GM11168 (cell line): ENCODE data around the gene FITM2.
"Not testable (repeated sequence)": the region's sequence is repeated elsewhere in the genome, so short reads cannot be mapped to it uniquely, and the experiment has no call there.

ENCODE experiments used
- in situ Hi-C: fragments of 300-500 bp; cut with MboI; formaldehyde crosslinking; loops from one replicate; pipeline ENCODE4 v1.12.0; 2022; ENCODE audit warnings: low sequenced_read_pairs; ENCODE audit not compliant: unreplicated experiment

The FITM2 gene

DNA sequence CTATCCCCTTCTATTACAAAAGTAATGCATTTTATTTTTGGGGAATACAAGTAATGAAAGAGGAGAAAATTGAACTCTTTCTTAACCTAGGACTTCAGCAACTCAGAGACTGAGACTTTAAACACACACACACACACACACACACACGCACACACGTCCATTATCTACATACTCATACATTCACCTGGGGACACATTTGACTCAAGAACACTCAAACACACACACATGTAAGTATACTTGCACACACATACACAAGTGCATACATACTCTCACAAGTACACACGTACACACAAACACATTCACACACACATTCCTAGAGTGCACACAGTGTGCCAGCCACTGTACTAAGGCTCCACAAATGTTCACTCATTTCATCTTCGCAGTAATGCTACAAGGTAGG, 23.7 kb upstream of the FITM2 start:
- in situ Hi-C loops = no loop called here

DNA sequence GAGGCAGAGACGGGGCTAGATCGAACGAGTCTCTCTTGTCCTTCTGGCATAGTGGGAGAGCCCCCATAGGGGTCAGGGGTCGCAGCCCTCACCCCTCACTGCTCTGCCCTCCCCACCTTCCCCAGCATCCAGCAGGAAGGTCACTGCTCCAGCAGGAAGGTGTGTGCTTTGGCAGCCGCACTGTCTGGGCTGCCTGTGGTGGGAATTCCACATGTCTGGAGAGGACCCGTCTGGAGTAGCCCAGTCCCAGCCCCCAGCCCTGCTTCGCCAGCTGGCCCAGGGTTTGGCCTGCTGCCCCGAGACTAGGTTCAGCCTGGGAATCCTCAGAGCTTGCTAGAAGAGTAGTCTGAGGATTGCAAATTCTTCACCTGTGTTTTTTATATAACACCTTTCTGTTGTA, 23.3 kb upstream of the FITM2 start:
- in situ Hi-C loops = no loop called here

DNA sequence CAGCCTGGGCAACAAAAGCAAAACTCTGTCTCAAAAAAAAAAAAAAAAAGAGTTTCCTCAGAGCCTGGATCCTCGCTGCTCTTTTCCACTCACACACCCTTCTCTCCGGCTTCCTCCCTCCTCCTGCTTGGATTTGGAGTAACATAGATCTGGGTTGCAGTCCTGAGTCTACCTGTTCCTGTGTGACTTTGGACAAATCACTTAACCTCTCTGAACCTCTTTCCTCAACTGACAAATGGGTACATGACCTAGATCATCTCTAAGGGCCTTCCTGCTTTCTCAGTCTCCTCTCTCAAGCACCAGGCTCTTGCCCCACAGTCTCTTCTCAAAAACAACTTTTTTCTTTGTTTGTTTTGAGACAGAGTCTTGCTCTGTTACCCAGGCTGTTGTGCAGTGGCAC, 20.2 kb upstream of the FITM2 start:
- in situ Hi-C loops = no loop called here

DNA sequence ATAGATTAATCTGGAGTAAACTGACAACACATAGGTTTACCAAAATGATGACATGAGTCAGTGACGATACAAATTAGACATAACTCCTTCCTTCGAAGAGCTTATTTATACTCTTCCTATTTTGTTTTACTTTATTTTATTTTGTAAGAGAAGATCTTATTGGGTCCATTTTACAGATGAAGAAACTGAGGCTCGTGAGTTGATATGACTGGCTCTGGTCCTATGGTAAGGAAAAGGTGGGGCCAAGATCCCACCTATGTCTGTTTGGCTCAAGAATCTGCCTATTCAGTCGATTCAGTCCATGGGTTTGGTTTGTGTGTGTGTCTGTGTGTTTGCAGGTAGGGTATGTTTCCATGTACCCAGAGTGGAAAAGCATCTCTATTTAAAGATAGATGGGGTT, 17.4 kb upstream of the FITM2 start:
- in situ Hi-C loops = no loop called here

DNA sequence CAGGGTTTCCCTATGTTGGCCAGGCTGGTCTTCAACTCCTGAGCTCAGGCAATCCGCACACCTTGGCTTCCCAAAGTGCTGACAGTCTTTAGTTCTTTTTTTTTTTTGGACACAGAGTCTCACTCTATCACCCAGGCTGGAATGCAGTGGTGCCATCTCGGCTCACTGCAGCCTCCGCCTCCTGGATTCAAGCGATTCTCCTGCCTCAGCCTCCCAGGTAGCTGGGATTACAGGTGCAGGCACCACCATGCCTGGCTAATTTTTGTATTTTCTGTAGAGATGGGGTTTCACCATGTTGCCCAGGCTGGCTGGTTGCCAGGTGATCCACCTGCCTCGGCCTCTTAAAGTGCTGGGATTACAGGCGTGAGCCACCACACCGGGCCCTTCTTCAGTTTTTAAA, 16.7 kb upstream of the FITM2 start:
- in situ Hi-C loops = not testable (repeated sequence)

DNA sequence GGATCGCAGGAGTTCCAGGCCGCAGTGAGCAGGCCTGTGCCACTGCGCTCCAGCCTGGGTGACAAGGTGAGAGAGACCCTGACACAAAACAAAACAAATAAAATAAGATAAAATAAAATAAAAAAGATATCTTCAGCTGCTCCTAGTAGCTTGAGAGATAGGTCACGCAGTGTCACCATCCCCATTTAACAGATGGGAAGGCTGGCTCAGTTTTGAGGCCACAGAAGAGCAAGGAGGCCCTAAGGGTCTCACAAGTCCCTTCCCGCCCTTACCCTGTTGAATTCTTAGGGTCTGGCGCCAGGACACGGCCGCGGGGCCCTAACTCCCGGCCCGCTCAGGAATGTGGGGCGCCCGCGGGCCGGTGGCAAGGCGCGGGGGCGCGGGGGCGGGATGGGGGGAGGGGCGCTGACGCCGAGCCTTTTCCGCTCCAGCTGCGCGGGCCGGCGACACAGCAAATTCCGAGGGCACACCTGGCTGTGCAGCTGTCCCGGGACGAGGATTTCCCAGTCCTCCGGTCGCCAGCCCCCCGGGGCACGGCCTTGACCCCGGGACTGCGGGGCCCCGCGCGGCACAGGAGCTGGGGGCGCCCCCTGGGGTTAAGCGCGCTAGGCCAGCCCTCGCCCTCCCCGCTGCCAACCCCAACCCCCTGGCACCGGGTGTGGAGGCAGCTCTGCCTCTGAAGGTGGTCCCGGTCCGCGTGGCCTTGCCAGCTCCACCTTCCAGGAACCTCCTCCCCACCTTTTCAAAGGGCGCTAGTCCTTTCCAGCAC, 15.6 kb upstream of the FITM2 start:
- in situ Hi-C loops = no loop called here

DNA sequence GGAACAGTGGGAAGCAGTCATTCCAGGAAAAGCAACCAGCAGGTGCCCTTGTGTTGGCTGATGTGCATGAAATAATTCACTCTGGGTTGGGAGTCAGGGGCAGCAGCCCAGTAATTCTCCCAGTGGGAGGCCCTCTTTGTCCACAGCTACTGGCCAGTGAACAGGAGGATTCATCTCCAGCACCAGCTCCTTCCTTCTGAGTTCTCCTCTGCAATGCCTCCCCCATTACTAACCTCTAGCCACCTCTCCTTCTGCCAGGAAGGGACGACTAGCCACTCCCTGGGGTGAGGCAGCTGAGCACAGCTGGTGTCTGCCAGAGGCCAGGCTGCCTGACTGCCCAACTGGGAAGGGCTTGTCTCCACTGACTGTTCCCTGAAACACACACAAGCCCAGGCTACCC, 13.3 kb upstream of the FITM2 start:
- in situ Hi-C loops = no loop called here

DNA sequence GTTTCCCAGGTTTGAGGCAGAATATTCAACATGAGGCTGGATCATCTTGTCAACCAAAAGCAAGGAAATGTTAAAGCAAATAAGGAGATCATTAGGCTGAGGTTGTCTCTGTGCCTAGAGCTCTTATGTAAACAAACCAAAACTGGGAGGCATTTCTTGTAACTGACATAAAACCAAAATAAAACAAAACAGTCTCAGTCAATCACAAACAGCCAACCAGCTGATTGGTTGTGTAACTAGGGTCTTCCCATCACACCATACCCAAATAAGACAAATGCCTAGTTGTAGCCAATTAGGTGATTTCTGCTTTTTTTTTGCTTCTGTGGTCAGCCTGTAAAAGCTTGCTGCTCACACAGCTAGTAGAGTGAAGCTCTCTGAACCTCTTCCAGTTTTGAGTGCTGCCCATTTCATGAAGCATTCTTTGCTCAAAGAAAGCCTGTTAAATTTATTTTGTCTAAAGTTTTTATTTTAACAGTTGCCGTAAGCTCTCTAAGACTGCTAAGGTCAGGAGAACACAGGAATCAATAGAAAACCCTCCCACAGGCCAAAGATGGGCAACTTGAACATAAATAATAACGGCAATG, 8.9 kb upstream of the FITM2 start:
- in situ Hi-C loops = no loop called here

DNA sequence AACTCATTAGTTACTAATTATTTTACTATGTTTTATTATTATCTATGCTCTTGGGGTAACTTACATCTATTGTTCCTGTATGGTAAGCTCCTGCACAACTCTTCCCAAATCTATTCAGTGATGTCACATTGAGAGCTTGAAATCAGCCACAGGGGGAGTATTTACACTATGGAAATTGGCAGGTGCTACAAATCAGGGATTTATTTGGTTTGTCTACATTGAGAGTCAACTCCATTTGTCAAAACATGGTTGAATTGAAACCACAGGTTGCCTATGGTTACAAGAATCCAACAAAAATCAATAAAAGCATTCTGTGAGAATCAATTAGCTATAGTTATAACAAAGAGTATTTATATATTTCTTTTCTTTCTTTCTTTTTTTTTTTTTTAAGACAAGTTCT, 3.9 kb upstream of the FITM2 start:
- in situ Hi-C loops = loop anchor here (5.0 kb wide), 1 partner anchor 98 kb away; no protein-coding TSS in a partner anchor

DNA sequence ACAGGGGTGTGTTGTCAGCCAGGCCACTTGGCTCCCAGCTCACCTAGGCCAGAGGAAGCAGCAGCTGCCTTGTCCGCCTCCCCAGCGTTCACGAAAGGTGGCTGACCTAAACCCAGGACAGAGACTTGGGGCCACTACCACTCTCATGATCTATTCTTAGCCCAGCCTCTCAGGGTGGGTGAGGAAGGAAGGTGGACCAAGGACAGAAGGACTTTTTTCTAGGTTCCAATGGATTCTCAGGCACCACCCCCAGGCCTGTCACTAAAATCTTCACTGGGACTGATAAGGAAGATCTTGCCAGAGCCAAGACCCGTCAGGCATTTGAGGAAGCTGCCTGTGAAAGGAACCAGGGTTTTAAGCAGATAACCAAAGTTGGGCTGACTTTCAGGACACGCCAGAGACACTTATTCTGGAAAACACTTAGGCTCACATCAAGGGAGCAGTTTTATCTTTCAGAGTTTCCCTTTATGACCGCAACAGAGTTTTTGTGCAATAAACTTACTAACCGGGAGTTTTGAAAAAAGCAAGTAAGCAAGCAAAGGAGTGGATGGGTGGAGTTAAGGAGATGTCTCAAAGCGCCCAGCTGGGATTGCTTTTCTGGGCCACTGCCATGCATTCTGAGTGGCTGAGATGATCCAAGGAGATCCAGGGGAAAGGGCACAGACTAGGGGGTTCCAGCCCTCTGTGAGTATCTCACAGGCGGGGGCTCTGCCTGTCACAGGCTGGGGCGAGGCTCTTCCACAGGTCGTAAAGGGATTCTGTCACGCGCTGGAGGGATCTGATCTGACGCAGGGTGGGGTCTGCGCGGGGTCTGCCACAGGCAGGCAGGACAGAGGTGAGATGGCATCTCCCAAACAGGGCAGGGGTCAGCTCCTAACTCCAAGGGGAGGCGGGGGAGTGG, 989 bp downstream of the FITM2 start:
- in situ Hi-C loops = loop anchor here (5.0 kb wide), 1 partner anchor 93 kb away; no protein-coding TSS in a partner anchor

DNA sequence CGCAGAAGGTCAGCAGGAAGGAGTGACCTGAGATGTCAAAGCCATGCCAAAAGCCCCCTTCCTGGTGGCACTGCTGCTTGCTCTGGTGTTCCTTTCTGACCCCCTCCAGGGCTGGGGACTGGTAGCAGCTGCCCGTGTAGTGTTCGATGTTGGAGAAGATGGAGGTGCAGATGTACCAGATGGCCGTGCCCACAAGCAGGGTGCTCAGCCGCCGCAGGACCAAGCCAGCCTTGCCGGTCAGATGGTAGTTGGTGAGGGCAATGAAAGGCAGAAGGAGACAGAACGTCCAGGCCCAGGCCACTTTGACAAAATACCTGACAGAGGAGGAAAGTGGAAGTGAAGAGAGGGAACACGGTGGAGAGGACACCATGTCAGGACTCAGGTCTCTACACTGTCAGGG, 4.1 kb downstream of the FITM2 start:
- in situ Hi-C loops = no loop called here

DNA sequence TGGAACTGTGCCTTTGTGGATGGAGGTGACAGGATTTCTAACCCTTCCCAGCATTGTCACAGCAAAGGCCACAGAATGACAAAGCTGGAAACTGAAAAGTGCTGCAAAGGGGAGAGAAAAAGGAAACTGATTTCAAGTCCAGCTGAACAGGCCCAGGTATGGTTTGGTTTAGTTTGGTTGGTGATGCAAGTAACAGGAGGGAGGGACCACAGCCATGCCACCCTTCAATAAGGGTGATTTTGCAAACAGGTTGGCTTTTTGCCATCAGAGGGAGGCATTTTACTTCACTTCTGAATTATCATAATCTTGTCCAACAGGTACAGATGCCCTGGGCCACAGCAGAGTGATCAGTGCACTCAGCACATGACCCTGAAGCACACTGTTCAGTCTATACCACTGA, 6.6 kb downstream of the FITM2 start:
- in situ Hi-C loops = no loop called here

DNA sequence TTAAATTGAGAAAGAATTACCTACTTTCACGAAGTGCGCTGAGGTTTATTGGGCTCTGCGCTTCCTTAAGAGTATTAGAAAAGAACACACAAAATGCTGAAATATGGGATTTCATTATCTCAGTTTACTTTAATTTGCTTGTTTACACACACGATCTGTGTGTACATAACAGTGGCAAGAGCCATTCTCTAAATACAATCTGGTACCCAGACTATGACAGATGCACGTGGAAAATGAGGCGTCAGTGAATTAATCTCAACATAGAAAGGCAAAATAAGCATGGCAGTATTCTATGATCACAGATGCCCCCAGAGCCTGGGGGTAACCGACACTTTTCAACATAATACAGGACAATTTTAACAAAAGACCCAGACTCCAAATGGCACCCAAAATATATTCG, 8.3 kb downstream of the FITM2 start:
- in situ Hi-C loops = no loop called here

DNA sequence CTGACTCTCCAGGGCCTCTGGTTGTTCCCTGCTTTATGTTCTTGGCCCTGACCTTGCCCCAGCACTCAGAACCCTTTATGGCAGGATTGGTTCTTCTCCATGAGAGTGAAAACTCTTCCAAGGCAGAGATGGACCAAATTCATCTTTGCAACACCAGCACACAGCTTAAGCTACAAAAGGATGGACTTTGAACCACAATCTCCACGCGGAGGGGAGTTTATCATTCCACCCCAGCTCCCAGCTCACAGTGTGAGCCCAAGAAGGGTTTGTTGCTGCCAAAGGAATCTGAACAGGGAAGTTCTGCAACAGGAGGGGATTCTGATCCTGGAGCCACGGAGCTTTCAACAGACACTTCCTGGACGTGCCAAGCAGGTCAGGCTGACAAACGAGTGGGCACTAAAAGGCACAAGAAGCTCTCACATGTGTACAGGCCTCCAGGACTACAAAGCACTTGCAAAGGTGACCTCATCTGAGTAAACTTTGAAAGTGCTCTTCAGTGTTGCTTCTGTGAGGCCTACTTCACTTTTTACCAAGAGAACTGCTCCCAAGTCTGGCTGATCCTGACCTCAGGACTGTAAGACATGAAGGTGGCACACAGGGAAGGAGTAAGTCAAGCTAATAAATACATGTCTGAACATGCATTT, 8.9 kb downstream of the FITM2 start:
- in situ Hi-C loops = no loop called here

DNA sequence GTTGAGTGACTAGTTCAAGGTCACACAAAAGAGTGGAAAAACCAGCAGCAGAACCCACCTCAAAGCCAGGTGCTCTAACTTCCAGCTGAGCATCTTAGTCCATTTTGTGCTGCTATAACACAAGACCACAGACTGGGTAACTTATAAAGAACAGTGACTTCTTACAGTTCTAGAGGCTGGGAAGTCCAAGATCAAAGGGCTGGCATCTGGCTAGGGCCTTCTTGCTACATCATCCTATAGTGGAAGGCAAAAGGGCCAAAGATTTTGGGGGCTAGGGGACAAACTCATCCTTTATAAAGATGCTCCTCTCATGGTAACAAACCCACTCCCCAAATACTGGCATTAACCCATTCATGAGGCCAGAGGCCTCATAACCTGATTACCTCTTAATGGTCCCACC, 9.7 kb downstream of the FITM2 start:
- in situ Hi-C loops = no loop called here

DNA sequence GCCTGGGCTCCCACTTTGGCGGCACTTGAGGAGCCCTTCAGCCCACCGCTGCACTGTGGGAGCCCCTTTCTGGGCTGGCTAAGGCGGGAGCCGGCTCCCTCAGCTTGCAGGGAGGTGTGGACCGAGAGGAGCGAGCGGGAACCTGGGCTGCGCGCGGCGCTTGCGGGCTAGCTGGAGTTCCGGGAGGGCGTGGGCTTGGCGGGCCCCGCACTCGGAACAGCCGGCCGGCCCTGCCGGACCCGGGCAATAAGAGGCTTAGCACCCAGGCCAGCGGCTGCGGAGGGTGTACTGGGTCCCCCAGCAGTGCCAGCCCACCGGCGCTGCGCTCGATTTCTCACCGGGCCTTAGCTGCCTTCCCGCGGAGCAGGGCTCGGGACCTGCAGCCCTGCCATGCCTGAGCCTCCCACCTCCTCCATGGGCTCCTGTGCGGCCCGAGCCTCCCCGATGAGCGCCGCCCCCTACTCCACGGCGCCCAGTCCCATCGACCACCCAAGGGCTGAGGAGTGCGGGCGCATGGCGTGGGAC, 11.9 kb downstream of the FITM2 start:
- in situ Hi-C loops = not testable (repeated sequence)

DNA sequence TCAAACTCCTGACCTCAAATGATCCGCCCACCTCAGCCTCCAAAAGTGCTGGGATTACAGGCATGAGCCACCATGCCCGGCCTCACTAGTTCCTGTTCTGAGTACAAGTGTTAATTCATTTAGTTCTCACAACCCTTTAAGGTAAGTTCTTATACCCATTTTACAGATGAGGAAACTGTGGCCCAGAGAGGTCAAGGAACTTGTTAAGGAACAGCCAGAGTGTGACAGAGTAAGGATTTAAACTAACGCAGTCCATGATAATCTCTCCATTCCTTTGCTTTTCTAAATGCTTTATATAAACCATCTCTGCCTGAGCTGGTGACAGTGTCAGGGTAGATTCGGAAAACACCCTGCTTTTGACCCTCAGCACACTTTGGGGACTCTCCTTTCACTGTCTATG, 13.3 kb downstream of the FITM2 start:
- in situ Hi-C loops = no loop called here

DNA sequence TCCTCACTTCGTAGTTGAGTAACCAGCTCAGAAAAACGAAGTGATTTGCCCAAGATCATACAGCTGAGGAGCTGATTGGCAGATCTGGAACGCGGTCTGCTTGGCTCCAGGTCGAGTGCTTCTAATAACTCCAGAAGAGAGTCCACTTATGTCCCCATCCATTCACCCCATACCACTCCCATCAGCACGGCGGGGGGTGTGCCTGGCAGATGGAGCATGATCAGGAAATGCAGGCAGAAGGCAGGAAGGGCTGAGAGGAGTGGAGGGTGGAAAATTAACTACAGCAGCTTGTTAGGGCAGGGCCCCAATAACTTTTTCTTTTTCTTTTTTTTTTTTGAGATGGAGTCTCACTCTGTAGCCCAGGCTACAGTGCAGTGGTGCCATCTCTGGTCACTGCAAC, 15.0 kb downstream of the FITM2 start:
- in situ Hi-C loops = no loop called here

DNA sequence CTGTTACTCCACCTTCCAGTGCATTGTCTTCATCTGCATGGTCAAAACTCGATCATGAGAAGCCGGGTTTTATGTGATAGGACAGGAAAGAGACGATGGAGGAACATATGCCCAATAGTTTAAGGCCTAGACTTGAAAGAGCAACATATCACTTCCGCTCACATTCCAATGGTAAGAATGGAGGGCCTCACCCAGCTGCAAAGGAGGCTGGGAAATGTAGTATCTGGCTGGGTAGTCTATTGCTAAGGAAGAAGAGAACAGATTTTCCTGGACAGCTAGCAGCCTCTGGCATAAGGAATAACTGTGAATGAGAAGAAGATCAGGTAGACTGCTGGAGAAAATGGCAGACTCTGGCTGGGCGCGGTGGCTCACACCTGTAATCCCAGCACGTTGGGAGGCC, 19.2 kb downstream of the FITM2 start:
- in situ Hi-C loops = no loop called here

DNA sequence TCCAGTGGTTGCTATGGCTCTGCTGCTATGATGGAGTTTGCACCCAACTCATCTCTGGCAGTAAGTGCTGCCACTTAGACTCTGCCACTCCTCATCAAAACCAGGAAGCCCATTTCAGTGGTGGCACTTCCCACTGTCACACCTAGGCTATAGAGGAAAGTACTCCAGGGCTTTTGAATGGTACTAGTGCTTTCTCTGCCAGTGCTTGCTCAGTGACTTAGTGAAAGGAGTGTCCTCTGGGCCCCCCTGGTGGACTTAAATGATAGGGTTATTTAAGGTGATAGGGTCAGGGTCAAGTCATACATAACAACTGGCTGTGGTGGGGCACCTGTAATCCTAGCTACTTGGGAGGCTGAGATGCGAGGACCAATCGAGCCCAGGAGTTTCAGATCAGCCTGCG, 22.8 kb downstream of the FITM2 start:
- in situ Hi-C loops = no loop called here
